Measurements from ENCODE around the gene ZPBP2.
"Not testable (repeated sequence)": the region's sequence is repeated elsewhere in the genome, so short reads cannot be mapped to it uniquely, and the experiment has no call there.

ZPBP2 gene

GRCh38 chr17:39855911-39856649, 11.9 kb upstream of the ZPBP2 start:
- not testable (repeated sequence) for FAIRE-seq

GRCh38 chr17:39861235-39861634, 6.8 kb upstream of the ZPBP2 start:
- no peak for FAIRE-seq

GRCh38 chr17:39863244-39863917, 4.6 kb upstream of the ZPBP2 start:
- FAIRE-seq, result no peak

- no peak for FAIRE-seq
Measured at GRCh38 chr17:39863918-39864746, 3.9 kb upstream of the ZPBP2 start, which contains the start of gene IKZF3. TSS of gene IKZF3 (minus strand) at chr17:39864312. CDS start at chr17:39864126, 186 bp downstream.

GRCh38 chr17:39866013-39866730, 1.8 kb upstream of the ZPBP2 start:
- no peak for FAIRE-seq

GRCh38 chr17:39867084-39867879, 720 bp upstream of the ZPBP2 start:
- no peak for FAIRE-seq

- no peak for FAIRE-seq
Measured at GRCh38 chr17:39868554-39868942, 546 bp downstream of the ZPBP2 start.

- FAIRE-seq, result no peak
Measured at GRCh38 chr17:39870776-39871175, 2.8 kb downstream of the ZPBP2 start.

- FAIRE-seq, result no peak
Measured at GRCh38 chr17:39871801-39872200, 3.8 kb downstream of the ZPBP2 start.

- peak; percentile 87 for FAIRE-seq
Measured at GRCh38 chr17:39872751-39873150, 4.7 kb downstream of the ZPBP2 start.

- FAIRE-seq, result not testable (repeated sequence)
Measured at GRCh38 chr17:39886102-39886501, 18.1 kb downstream of the ZPBP2 start.

- no peak for FAIRE-seq
Measured at GRCh38 chr17:39887078-39887477, 19.1 kb downstream of the ZPBP2 start.

GRCh38 chr17:39889200-39889599, 21.2 kb downstream of the ZPBP2 start:
- no peak for FAIRE-seq

- FAIRE-seq, result no peak
Measured at GRCh38 chr17:39894681-39895376, 26.8 kb downstream of the ZPBP2 start.

- FAIRE-seq, result no peak
Measured at GRCh38 chr17:39898088-39898487, 30.1 kb downstream of the ZPBP2 start.

GRCh38 chr17:39899215-39899614, 31.2 kb downstream of the ZPBP2 start:
- no peak for FAIRE-seq

- not testable (repeated sequence) for FAIRE-seq
Measured at GRCh38 chr17:39902027-39902426, 34.0 kb downstream of the ZPBP2 start.

GRCh38 chr17:39903158-39903884, 35.3 kb downstream of the ZPBP2 start:
- FAIRE-seq, result no peak

- no peak for FAIRE-seq
Measured at GRCh38 chr17:39904990-39905288, 36.9 kb downstream of the ZPBP2 start.

GRCh38 chr17:39908789-39909352, 40.9 kb downstream of the ZPBP2 start:
- no peak for FAIRE-seq

Data from TTC549 (cell line).